Measurements from ENCODE around the gene LY6G5C.
"Not testable (repeated sequence)": the region's sequence is repeated elsewhere in the genome, so short reads cannot be mapped to it uniquely, and the experiment has no call there.

The LY6G5C gene

GRCh38 chr6:31710523-31711219 lies 29.8 kb upstream of the LY6G5C start:
- Histone ChIP-seq H3K4me1 (peaks cover 50 to 90% (median 74%) of the 10 kb centered on the region in 10 experiments), H3K36me3 (no peaks in the 10 kb centered on the region), H3K27me3 (no peaks in the 10 kb centered on the region), H3K4me3 (peak overlapping the region in 2 of 10 experiments; percentile 21 to 30; a peak in 2 of 20 replicates), H3K27ac (peak overlapping the region in 8 of 11 experiments; percentile 19 to 56 (median 48); a peak in 13 of 22 replicates), H3K4me2 (peak overlapping the region; percentile 63 to 86 (median 82)), H3K9ac (peak overlapping the region in 4 of 11 experiments; percentile 4 to 46 (median 21); a peak in 5 of 22 replicates), H3K9me3 (replicated peaks in 1 of 11) (no peaks in the 10 kb centered on the region), H4K20me1 (no peaks in the 10 kb centered on the region)
- TF ChIP-seq Cebpa-rat (IDR thresholded peaks at IDR 0.05): no peak

- not testable (repeated sequence) for H3K36me3 ChIP-seq; H3K9me3 ChIP-seq (replicated peaks in 1 of 11); H3K9ac ChIP-seq; H3K4me3 ChIP-seq; H4K20me1 ChIP-seq; H3K27me3 ChIP-seq
- H3K4me1 ChIP-seq: peaks cover 44 to 77% (median 66%) of the 10 kb centered on the region in 10 experiments
- H3K27ac ChIP-seq: 0 out of 22 replicates have a peak overlapping the region, but pooled peaks of 1 of the 11 experiments have one; percentile 40
- H3K4me2 ChIP-seq: peak overlapping the region in 3 of 11 experiments; percentile 23 to 52 (median 35); a peak in 1 of 22 replicates
Measured at GRCh38 chr6:31709157-31709556, 28.3 kb upstream of the LY6G5C start.

GRCh38 chr6:31708224-31708623 lies 27.4 kb upstream of the LY6G5C start:
- H3K9me3 ChIP-seq (replicated peaks in 1 of 11): no peaks in the 10 kb centered on the region
- no peaks in the 10 kb centered on the region for H3K27me3 ChIP-seq
- peak overlapping the region in 7 of 11 experiments; percentile 19 to 54 (median 38); a peak in 10 of 22 replicates for H3K4me2 ChIP-seq
- no peaks in the 10 kb centered on the region for H4K20me1 ChIP-seq
- no peak overlapping the region for H3K4me3 ChIP-seq
- no peak overlapping the region for H3K27ac ChIP-seq
- H3K4me1 ChIP-seq: peaks cover 46 to 76% (median 65%) of the 10 kb centered on the region in 10 experiments
- no peak for TF ChIP-seq Cebpa-rat (IDR thresholded peaks at IDR 0.05)
- no peaks in the 10 kb centered on the region for H3K36me3 ChIP-seq
- no peak overlapping the region for H3K9ac ChIP-seq

GRCh38 chr6:31707701-31708100 lies 26.8 kb upstream of the LY6G5C start:
- Histone ChIP-seq H3K27ac (no peak overlapping the region), H3K4me3 (no peak overlapping the region), H3K27me3 (no peaks in the 10 kb centered on the region), H3K4me1 (peaks cover 44 to 71% (median 61%) of the 10 kb centered on the region in 10 experiments), H3K4me2 (peak overlapping the region; percentile 8 to 54 (median 35); a peak in 18 of 22 replicates), H3K9ac (no peak overlapping the region), H3K9me3 (replicated peaks in 1 of 11) (no peaks in the 10 kb centered on the region), H4K20me1 (no peaks in the 10 kb centered on the region), H3K36me3 (no peaks in the 10 kb centered on the region)
- TF ChIP-seq Cebpa-rat (IDR thresholded peaks at IDR 0.05): no peak

GRCh38 chr6:31706599-31706998 lies 25.7 kb upstream of the LY6G5C start, which contains the start of gene LY6G6F:
Gene LY6G6F, plus strand, starts transcription at chr6:31706866. Its CDS starts 41 bp downstream, at chr6:31706907.
- Histone ChIP-seq H3K9me3 (replicated peaks in 1 of 11) (no peaks in the 10 kb centered on the region), H3K4me2 (peak within 1 kb of the TSS; percentile 19 to 54 (median 35); a peak in 19 of 22 replicates)
- no peak for TF ChIP-seq Cebpa-rat (IDR thresholded peaks at IDR 0.05)

GRCh38 chr6:31705931-31706330 lies 25.1 kb upstream of the LY6G5C start:
- Histone ChIP-seq H3K4me1 (peaks cover 38 to 66% (median 55%) of the 10 kb centered on the region in 10 experiments), H4K20me1 (peaks cover 0 to 13% (median 12%) of the 10 kb centered on the region in 11 experiments; a peak in 13 of 22 replicates), H3K27ac (no peak overlapping the region), H3K4me2 (peak overlapping the region in 1 of 11 experiments; percentile 12; a peak in 1 of 22 replicates), H3K9me3 (replicated peaks in 1 of 11) (no peaks in the 10 kb centered on the region), H3K9ac (no peak overlapping the region), H3K36me3 (peaks cover under 1 to 9% (median 3%) of the 10 kb centered on the region in 11 experiments; a peak in 15 of 22 replicates), H3K4me3 (no peak overlapping the region), H3K27me3 (no peaks in the 10 kb centered on the region)
- no peak for TF ChIP-seq Cebpa-rat (IDR thresholded peaks at IDR 0.05)

More at GRCh38 chr6:31706599-31706998, 25.7 kb upstream of the LY6G5C start, which contains the start of gene LY6G6F:
- Histone ChIP-seq H3K27me3 (no peaks in the 10 kb centered on the region), H3K4me3 (no peak within 1 kb of the TSS), H3K27ac (0 out of 22 replicates have a peak within 1 kb of the TSS, but pooled peaks of 2 of the 11 experiments have one; percentile 5 to 9), H3K9ac (no peak within 1 kb of the TSS), H3K4me1 (peaks cover 38 to 66% (median 55%) of the 10 kb centered on the region in 10 experiments), H3K36me3 (peaks cover 0 to 3% (median 0%) of the 10 kb centered on the region in 11 experiments; a peak in 4 of 22 replicates), H4K20me1 (peaks cover 0 to 7% (median 5%) of the 10 kb centered on the region in 11 experiments; a peak in 13 of 22 replicates)

GRCh38 chr6:31702819-31703716 lies 22.2 kb upstream of the LY6G5C start, which contains the start of gene ABHD16A:
Gene ABHD16A, minus strand, starts transcription at chr6:31703324. Its CDS starts 43 bp downstream, at chr6:31703281.
- Histone ChIP-seq H3K4me2 (peak within 1 kb of the TSS; percentile 76 to 99 (median 97)), H3K4me1 (peaks cover 39 to 59% (median 45%) of the 10 kb centered on the region in 10 experiments), H3K36me3 (peaks cover 26 to 37% (median 30%) of the 10 kb centered on the region in 11 experiments), H3K4me3 (peak within 1 kb of the TSS; percentile 67 to 95 (median 82)), H3K9me3 (replicated peaks in 1 of 11) (no peaks in the 10 kb centered on the region), H3K27me3 (no peaks in the 10 kb centered on the region), H4K20me1 (peaks cover under 1 to 32% (median 19%) of the 10 kb centered on the region in 11 experiments; a peak in 14 of 22 replicates), H3K27ac (peak within 1 kb of the TSS; percentile 88 to 96 (median 94)), H3K9ac (peak within 1 kb of the TSS; percentile 90 to 98 (median 95))
- TF ChIP-seq Cebpa-rat (IDR thresholded peaks at IDR 0.05): peak; percentile 88 to 99 (median 96)

- H4K20me1 ChIP-seq: peaks cover 7 to 38% (median 23%) of the 10 kb centered on the region in 11 experiments; a peak in 14 of 22 replicates
- peak overlapping the region; percentile 67 to 95 (median 82) for H3K4me3 ChIP-seq
- peak overlapping the region; percentile 88 to 96 (median 94) for H3K27ac ChIP-seq
- H3K4me2 ChIP-seq: peak overlapping the region; percentile 76 to 99 (median 97)
- H3K9ac ChIP-seq: peak overlapping the region; percentile 90 to 98 (median 95)
- H3K27me3 ChIP-seq: no peaks in the 10 kb centered on the region
- peaks cover 36 to 59% (median 39%) of the 10 kb centered on the region in 10 experiments for H3K4me1 ChIP-seq
- H3K9me3 ChIP-seq (replicated peaks in 1 of 11): no peaks in the 10 kb centered on the region
- TF ChIP-seq Cebpa-rat (IDR thresholded peaks at IDR 0.05): no peak
- peaks cover 31 to 44% (median 37%) of the 10 kb centered on the region in 11 experiments for H3K36me3 ChIP-seq
Measured at GRCh38 chr6:31702405-31702818, 21.5 kb upstream of the LY6G5C start.

Measured in BLaER1 treated with 17β-estradiol and CSF1 and Interleukin-3, amounts not matched to agents 10 nM and 100 nM (cell line).